ENCODE measurements around the gene TRIM24.

DNA sequence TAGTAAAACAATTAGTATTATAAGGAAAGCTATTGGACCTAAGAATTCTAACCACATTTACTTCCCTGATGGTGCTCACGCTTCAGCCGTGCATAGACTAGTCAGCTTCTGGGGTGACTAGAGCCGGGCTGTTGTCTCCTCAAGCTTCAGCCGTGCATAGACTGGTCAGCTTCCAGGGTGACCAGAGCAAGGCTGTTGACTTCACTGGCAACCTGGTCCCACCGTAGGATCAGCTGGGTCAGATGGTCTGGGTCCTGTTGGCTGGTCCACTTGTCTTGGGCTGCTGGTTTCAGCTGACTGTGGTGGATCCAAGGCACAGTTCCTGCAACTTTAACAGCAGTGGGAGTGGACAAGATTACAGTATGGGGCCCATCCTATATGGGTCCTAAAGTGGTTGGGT is 99.4 kb downstream of the TRIM24 start:
- TF ChIP-seq, protein P1, sequence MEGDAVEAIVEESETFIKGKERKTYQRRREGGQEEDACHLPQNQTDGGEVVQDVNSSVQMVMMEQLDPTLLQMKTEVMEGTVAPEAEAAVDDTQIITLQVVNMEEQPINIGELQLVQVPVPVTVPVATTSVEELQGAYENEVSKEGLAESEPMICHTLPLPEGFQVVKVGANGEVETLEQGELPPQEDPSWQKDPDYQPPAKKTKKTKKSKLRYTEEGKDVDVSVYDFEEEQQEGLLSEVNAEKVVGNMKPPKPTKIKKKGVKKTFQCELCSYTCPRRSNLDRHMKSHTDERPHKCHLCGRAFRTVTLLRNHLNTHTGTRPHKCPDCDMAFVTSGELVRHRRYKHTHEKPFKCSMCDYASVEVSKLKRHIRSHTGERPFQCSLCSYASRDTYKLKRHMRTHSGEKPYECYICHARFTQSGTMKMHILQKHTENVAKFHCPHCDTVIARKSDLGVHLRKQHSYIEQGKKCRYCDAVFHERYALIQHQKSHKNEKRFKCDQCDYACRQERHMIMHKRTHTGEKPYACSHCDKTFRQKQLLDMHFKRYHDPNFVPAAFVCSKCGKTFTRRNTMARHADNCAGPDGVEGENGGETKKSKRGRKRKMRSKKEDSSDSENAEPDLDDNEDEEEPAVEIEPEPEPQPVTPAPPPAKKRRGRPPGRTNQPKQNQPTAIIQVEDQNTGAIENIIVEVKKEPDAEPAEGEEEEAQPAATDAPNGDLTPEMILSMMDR (conservative IDR thresholded peaks at IDR 0.05), result no peak
- TF ChIP-seq ZFX (IDR thresholded peaks at IDR 0.05), result no peak
